HG03558 (cell line): Measurements from ENCODE around the gene ATP6V1E1.
"Not testable (repeated sequence)": the region's sequence is repeated elsewhere in the genome, so short reads cannot be mapped to it uniquely, and the experiment has no call there.

Source experiments
- ATAC-seq: cut with Tn5 transposase; IDR thresholded peaks from one replicate; pipeline ENCODE4 v1.9.1; 2021; ENCODE audit warnings: moderate number of reproducible peaks; ENCODE audit not compliant: unreplicated experiment; ENCODE audit errors: extremely low read depth

The ATP6V1E1 gene

DNA sequence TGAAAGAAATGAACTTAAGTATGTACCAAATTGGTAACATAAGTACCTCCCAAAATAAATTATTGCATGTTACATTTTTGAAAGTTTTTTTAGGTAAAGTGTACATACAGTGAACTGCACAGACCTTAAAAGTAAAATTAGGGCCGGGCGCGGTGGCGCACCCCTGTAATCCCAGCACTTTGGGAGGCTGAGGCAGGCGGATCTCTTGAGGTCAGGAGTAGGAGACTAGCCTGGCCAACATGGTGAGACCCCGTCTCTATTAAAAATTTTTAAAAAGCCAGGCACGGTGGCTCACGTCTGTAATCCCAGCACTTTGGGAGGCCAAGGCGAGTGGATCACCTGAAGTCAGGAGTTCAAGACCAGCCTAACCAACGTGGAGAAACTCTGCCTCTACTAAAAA lies 8.3 kb upstream of the ATP6V1E1 start:
- ATAC-seq, result not testable (repeated sequence)

DNA sequence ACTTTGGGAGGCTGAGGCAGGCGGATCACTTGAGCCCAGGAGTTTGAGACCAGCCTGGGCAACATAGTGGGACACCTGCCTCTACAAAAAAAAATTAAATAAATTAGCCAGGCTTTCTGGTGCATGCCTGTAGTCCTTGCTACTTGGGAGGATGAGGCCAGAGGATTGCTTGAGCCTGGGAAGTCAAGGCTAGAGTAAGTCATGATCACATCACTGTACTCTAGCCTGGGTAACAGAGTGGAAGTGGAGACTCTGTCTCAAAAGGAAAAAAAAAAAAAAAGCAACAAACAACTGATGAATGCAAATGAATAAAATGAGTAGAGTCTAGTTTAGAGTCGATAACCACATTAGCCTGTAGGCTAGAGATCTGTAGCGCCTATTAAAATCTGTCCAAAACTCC lies 6.1 kb upstream of the ATP6V1E1 start:
- no peak for ATAC-seq

GRCh38 chr22:17633998-17634323 lies 5.4 kb upstream of the ATP6V1E1 start:
- no peak for ATAC-seq

DNA sequence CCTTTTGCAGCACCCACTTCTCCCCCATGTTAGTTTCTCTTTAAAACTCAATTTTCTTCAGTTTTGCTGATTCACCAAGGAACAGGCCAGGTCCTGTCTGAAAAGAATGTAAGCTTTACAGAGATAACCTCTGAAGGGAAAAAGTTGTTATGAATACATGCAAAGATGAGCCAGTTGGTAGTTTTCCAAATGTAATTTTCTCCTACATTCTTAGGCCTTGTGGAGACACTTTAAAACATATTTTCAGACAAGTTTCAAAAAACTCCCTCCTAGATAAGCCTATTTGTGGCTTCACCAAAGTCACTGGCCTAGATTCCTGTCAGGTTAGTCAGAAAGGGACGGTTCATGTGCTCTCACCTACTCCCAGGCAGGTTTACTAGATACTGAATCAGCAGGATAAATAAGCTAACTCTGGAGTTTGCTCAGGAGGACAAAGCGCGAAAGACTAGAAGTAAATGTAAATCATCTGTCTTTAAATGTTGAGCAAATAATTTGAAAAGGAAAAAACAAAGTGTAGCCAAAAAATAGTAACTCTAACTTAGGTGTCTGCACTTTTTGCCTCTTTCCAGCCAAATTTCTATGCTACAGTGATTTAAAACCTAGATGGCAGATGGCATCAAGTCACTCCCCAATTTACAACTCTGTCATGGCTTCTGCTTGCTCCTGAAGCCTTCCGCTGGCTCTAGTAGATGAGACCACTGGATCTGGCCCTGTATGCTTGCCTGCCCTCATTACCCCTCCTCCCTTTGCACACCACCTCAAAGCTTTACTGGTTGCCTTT lies 4.9 kb upstream of the ATP6V1E1 start:
- no peak for ATAC-seq

- no peak for ATAC-seq
These were observed 2.6 kb upstream of the ATP6V1E1 start for GRCh38 chr22:17631076-17631565.

- no peak for ATAC-seq
These were observed 1.1 kb upstream of the ATP6V1E1 start for GRCh38 chr22:17629641-17630040.

- no peak for ATAC-seq
These were observed 582 bp upstream of the ATP6V1E1 start for GRCh38 chr22:17629173-17629489.

- ATAC-seq, result no peak
These were observed 566 bp downstream of the ATP6V1E1 start for GRCh38 chr22:17627961-17628405.

DNA sequence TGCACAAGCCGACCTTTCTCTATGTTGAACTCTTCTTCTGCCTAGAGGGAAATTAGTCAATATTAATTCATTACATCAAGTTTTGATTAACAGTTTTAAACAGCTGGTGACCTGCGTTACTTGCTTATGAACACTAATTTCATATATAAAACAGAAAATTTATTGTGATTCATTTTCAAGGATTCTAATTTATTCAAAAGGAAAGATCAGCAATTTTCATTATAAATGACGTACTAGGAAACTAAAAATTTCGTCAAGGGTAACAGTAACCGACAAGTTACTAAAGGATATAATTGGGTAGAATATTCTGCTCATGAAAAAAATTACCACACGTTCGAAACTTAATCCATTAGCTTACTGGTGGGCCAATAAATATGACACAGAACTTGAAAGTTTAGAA lies 15.3 kb downstream of the ATP6V1E1 start:
- no peak for ATAC-seq

DNA sequence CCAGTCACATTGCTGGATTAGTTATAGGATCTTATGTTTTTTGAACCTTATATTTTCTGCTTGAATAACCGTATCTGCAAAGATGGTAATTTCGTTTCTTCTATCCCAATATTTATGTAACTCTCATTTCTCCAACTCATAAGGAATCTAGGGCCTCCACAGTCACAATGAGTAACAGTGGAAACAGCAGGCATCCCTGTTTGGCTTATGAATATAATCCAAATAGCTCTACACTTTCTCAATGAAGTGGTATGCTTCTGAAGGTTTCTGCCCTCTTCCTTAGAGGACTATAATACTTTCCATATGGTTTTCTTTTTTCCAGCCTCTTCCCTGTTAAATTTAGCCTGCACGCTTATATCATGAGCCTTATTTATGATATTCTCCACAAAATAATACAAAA lies 16.5 kb downstream of the ATP6V1E1 start:
- no peak for ATAC-seq

DNA sequence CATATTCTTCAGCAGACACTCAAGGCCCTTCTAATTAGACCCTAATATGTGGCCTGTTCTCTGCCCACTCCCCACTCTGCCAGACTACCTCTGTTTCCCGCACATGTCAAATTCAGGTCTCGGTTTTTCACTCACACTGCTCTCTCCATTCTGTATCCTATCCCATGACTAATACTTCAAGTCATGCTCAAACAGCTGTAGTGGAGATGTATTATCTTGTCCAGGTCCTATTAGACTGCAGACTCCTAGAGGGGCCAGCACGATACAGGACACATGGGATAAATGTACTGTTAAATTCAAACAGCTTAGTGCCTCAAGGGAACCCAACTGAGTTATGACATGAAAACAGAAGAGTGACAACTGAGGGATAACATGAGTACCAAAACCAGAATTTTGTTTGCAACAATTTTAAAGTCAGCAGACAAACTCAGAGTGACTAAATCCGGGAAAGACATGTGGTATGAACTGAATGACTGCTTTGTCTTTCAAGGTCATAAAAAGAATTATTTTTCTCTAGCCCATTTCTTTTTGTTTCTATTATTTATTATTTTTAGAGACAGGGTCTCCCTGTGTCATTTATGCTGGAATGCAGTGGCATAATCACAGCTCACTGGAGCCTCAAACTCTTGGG lies 20.5 kb downstream of the ATP6V1E1 start:
- ATAC-seq, result no peak

DNA sequence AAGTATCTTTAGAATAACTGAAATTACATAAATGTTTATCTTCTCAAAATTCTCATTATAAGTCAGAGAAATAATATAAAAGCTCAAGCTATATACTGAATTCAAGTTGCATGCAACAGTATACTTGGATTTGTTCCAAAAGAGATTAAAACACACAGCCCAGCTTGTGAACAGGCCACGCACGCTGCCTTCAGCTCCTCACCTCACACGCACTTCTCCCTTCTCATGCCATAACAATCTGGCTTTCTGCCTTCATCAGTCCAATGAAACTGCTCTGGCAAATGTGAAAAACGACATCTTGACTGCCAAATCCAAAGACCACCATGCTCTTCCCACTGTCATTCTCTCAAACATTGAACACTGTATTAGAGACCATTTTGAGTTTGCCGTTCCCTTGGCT lies 22.1 kb downstream of the ATP6V1E1 start:
- no peak for ATAC-seq

DNA sequence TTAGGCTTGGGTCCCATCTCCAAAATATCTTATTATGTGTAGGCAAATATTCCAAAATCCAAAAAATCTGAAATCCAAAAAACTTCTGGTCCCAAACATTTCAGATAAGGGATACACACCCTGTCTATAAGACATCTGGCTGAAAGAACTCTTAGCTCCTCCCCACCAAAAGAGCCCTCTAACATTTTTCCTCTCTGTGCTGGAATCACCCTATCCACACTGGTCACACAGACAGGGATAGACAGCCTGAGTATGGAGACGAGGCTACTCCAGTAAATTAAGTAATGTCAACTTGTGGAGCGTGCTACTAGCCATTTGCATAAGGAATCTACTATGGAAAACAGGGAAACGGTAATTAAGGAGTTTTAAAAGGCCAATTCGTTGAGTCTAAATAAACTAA lies 24.9 kb downstream of the ATP6V1E1 start:
- ATAC-seq, result no peak

DNA sequence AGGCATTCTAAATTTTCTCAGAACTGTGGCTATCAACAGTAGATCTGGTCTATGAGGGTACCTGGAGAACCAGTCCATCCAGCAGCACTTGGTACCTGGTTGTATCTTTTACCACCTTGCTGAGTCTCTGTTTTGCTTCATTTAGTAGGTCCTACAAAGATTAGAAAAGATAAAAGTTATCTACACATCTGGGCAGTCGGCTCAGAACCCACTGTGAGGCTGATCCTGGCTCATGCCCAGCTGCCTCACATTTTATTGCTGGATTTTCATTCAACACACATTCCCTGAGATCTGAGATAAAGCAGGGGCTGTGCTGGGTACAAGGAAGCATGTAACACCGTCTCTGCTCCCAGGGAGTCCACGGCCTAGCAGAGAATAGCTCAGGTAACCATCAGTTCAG lies 27.5 kb downstream of the ATP6V1E1 start:
- ATAC-seq, result no peak

DNA sequence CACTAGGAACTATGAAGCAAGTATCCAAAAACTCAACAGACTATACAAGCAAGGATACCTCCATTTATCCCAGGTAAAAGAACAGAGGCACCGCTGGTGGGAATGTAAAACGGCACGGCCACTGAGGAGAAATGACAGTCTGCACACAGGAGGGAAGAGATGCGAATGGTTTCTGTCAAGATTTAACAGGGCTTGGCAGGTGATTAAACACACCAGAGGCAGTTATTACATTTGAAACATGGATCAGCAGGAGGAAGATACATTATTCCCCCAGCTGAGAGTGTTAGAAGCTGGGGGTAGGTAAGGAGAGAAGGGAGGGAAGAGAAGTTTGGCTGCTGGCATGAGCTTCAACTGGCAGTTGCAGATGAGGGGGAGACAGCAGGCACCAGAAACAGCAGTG lies 30.2 kb downstream of the ATP6V1E1 start:
- no peak for ATAC-seq

- ATAC-seq, result no peak
These were observed 31.3 kb downstream of the ATP6V1E1 start for GRCh38 chr22:17597217-17597616.

DNA sequence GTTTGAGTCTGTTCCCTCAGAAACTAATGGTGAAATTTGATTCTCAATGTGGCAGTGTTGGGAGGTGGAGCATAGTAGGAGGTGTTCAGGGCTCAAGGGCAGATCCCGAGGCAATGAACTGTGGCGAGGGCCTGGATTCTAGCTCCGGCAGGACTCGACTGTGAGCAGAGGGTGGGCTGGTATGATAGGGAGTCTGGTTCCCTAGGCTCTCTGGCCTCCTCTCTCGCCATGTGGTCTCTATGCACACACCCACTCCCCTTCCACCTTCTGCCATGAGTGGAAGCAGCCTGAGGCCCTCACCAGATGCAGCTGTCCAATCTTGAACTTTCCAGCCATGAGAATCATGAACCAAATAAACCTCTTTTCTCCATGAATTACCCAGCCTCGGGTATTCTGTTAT lies 32.3 kb downstream of the ATP6V1E1 start:
- ATAC-seq, result no peak

DNA sequence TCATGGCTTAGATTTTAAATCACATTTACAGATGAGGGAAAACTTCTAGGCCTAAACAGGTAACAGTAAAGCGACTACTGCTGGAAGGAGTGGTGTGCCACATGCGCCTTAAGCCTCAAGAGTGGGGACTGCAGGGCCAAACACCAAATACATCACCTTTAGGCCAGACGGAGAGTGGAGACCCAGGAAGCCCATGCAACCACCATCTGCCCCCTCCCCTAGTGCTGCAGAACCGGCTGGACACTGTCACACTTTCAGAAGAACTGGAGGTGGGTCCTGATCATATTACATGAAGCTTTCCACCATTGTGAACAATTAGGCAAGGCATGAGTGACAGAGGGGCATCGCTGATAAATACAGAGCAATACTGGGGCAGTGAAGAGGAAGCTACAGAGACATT lies 36.3 kb downstream of the ATP6V1E1 start:
- no peak for ATAC-seq

GRCh38 chr22:17590586-17590985 lies 38.0 kb downstream of the ATP6V1E1 start:
- no peak for ATAC-seq

- no peak for ATAC-seq
These were observed 38.7 kb downstream of the ATP6V1E1 start for GRCh38 chr22:17589810-17590375.

DNA sequence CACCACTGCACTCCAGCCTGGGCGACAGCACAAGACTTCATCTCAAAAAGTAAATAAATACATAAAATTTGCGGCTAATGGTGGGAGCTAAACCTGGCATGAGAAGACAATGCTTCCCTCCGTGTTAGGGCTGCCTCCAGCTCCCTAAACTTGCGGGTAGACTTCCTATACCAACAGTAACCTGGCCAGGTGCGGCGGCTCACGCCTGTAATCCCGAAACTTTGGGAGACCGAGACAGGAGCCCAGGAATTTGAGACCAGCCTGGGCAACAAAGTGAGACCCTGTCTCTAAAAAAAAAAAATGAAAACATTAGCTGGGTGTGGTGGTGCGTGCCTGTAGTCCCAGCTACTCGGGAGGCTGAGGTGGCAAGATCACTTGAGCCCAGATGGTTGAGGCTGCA lies 39.9 kb downstream of the ATP6V1E1 start:
- ATAC-seq, result no peak

DNA sequence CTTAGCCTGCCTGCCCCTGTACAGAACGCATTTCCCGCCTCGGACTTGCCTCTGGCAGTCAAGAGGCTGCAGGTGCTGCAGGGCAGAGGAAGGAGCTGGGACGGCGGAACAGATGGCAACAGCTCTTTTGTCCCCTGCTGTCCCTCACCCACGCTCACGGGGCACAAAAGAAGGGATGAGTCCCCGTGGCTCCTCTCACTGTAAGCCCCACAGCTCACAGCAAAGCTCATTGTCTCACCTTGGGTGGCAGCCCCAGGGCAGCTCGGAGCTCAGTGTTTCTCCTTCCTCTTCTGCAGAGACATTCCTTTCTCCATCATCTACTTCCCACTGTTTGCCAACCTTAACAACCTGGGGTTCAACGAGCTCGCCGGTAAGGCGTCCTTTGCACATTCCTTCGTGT lies 40.9 kb downstream of the ATP6V1E1 start:
- no peak for ATAC-seq
